ENCODE measurements around the gene UST. TPM values are rescaled to one million over a fixed set of nuclear protein-coding genes. Genes with fewer than 3 reads are reported as not detected.
"Not testable (repeated sequence)": the region's sequence is repeated elsewhere in the genome, so short reads cannot be mapped to it uniquely, and the experiment has no call there.

The UST gene
- total RNA-seq, 1 experiment from 2014 or later = 3.9 TPM

DNA sequence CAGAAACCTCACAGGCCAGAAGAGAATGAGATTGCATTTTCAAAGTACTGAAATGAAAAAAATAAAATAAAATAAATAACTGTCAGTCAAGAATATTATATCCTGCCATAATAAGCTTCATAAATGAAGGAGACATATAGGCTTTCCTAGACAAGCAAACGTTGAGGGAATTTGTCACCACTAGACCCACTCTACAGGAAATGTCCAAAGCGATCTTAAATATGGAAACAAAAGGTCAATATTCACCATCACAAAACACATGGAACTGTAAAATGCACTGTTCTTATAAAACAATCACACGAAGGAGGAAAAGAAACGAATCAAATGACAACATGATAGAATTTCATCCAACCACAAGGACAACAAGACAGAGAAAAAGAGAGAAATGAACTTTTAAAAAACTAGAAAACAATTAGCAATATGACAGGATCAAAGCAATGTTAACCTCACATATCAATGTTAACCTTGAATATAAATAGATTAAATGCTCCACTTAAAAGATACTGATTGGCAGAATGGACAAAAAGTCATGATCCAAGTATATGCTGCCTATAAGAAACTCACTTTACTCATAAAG is 352.0 kb downstream of the UST start:
- no peaks in the 10 kb centered on the region; the same call in 1 of the 2 replicates for H3K36me3 ChIP-seq (ENCODE audit: low read depth, low read length)
- CTCF ChIA-PET = no interaction called here
- H2AFZ ChIP-seq (ENCODE audit: low read length) = no peak overlapping the region
- TF ChIP-seq EZH2 (IDR thresholded peaks at IDR 0.05; ENCODE audit: low read length, unreplicated experiment) = no peak
- TF ChIP-seq EZH2phosphoT487 (IDR thresholded peaks at IDR 0.05; ENCODE audit: borderline replicate concordance, low read length) = no peak
- TF ChIP-seq, protein P1, sequence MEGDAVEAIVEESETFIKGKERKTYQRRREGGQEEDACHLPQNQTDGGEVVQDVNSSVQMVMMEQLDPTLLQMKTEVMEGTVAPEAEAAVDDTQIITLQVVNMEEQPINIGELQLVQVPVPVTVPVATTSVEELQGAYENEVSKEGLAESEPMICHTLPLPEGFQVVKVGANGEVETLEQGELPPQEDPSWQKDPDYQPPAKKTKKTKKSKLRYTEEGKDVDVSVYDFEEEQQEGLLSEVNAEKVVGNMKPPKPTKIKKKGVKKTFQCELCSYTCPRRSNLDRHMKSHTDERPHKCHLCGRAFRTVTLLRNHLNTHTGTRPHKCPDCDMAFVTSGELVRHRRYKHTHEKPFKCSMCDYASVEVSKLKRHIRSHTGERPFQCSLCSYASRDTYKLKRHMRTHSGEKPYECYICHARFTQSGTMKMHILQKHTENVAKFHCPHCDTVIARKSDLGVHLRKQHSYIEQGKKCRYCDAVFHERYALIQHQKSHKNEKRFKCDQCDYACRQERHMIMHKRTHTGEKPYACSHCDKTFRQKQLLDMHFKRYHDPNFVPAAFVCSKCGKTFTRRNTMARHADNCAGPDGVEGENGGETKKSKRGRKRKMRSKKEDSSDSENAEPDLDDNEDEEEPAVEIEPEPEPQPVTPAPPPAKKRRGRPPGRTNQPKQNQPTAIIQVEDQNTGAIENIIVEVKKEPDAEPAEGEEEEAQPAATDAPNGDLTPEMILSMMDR (conservative IDR thresholded peaks at IDR 0.05; ENCODE audit: low read depth, low read length) = no peak
- H3K4me1 ChIP-seq (ENCODE audit: insufficient read depth, low read length) = peaks cover 13% of the 10 kb centered on the region
- H3K4me3 ChIP-seq (ENCODE audit: low read length) = no peak overlapping the region
- no TSS peak for BruUV-seq (replicated peaks)
- H3K79me2 ChIP-seq (ENCODE audit: low read length) = no peaks in the 10 kb centered on the region
- H3K9me2 ChIP-seq (replicated peaks; ENCODE audit: low read length) = no peaks in the 10 kb centered on the region
- H3K4me2 ChIP-seq (ENCODE audit: low read length) = no peak overlapping the region
- DNase-seq (no peak), ATAC-seq (no peak)
- intact Hi-C loops (cut with micrococcal nuclease) = no loop called here
- no peaks in the 10 kb centered on the region for H3F3A ChIP-seq (ENCODE audit: low read length, unreplicated experiment)
- H3K27ac ChIP-seq (ENCODE audit: low read length) = no peak overlapping the region
- no peaks in the 10 kb centered on the region for H4K20me1 ChIP-seq (ENCODE audit: low read length)
- H3K27me3 ChIP-seq (ENCODE audit: low read length) = no peaks in the 10 kb centered on the region
- H3K9me3 ChIP-seq (ENCODE audit: low read length) = peaks cover 6% of the 10 kb centered on the region; the same call in 1 of the 2 replicates
- no peak overlapping the region for H3K9ac ChIP-seq (ENCODE audit: low read length)
- POLR2A ChIA-PET (ENCODE audit: unreplicated experiment) = no interaction called here

DNA sequence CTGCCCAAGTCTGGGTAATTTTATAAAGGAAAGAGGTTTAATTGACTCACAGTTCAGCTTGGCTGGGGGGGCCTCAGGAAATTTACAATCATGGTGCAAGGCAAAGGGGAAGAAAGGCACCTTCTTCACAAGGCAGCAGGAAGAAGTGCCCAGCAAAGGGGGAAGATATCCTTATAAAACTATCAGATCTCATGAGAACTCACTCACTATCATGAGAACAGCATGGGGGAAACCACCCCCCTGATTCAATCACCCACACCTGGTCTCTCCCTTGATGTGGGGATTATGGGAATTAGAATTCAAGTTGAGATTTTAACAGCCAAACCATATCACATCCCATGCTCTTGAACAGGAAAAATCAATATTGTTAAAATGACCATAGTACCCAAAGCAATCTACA is 355.5 kb downstream of the UST start:
- DNase-seq = no peak
- Histone ChIP-seq H3K4me1 (ENCODE audit: insufficient read depth, low read length) (no peaks in the 10 kb centered on the region), H2AFZ (ENCODE audit: low read length) (no peak overlapping the region), H3K9me2 (replicated peaks; ENCODE audit: low read length) (no peaks in the 10 kb centered on the region), H3K9me3 (ENCODE audit: low read length) (peaks cover 6% of the 10 kb centered on the region; the same call in 1 of the 2 replicates), H3K27ac (ENCODE audit: low read length) (no peak overlapping the region), H3K79me2 (ENCODE audit: low read length) (no peaks in the 10 kb centered on the region), H4K20me1 (ENCODE audit: low read length) (no peaks in the 10 kb centered on the region), H3K36me3 (ENCODE audit: low read depth, low read length) (no peaks in the 10 kb centered on the region; the same call in 1 of the 2 replicates), H3K4me2 (ENCODE audit: low read length) (no peak overlapping the region), H3K27me3 (ENCODE audit: low read length) (no peaks in the 10 kb centered on the region), H3K4me3 (ENCODE audit: low read length) (no peak overlapping the region), H3K9ac (ENCODE audit: low read length) (no peak overlapping the region), H3F3A (ENCODE audit: low read length, unreplicated experiment) (no peaks in the 10 kb centered on the region)
- POLR2A ChIA-PET (ENCODE audit: unreplicated experiment) = no interaction called here
- intact Hi-C loops (cut with micrococcal nuclease) = no loop called here
- TF ChIP-seq EZH2 (IDR thresholded peaks at IDR 0.05; ENCODE audit: low read length, unreplicated experiment) = no peak
- TF ChIP-seq, protein P1 (conservative IDR thresholded peaks at IDR 0.05; ENCODE audit: low read depth, low read length) = no peak
- TF ChIP-seq EZH2phosphoT487 (IDR thresholded peaks at IDR 0.05; ENCODE audit: borderline replicate concordance, low read length) = no peak
- CTCF ChIA-PET = no interaction called here
- ATAC-seq = no peak
- no TSS peak for BruUV-seq (replicated peaks)

DNA sequence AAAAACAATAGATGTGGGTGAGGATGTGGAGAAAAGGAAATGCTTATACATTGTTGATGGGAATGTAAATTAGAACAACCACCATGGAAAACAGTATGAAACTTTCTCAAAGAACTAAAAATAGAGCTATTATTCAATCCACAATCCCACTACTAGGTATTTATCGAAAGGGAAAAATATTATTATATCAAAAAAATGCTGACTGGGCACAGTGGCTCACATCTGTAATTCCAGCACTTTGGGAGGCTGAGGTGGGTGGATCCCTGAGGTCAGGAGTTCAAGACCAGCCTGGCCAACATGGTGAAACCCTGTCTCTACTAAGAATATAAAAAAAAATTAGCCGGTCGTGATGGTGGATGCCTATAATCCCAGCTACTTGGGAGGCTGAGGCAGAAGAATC is 357.1 kb downstream of the UST start:
- DNase-seq; intact Hi-C loops (cut with micrococcal nuclease); H3K9me3 ChIP-seq (ENCODE audit: low read length); H3K9ac ChIP-seq (ENCODE audit: low read length); POLR2A ChIA-PET (ENCODE audit: unreplicated experiment); H3K27ac ChIP-seq (ENCODE audit: low read length); BruUV-seq (replicated peaks); H3K4me1 ChIP-seq (ENCODE audit: insufficient read depth, low read length); H2AFZ ChIP-seq (ENCODE audit: low read length); H3K4me2 ChIP-seq (ENCODE audit: low read length); ATAC-seq; H3K9me2 ChIP-seq (replicated peaks; ENCODE audit: low read length); H3K4me3 ChIP-seq (ENCODE audit: low read length); H3K79me2 ChIP-seq (ENCODE audit: low read length); H3F3A ChIP-seq (ENCODE audit: low read length, unreplicated experiment); H4K20me1 ChIP-seq (ENCODE audit: low read length); CTCF ChIA-PET; H3K36me3 ChIP-seq (ENCODE audit: low read depth, low read length); H3K27me3 ChIP-seq (ENCODE audit: low read length): not testable (repeated sequence)
